GM19239 (cell line): ENCODE data around the gene CSPG4.
"Not testable (repeated sequence)": the region's sequence is repeated elsewhere in the genome, so short reads cannot be mapped to it uniquely, and the experiment has no call there.

Experiments
- DNase-seq: peaks from one replicate; pipeline ENCODE4 v3.0.0; 2011; ENCODE audit warnings: low spot score; ENCODE audit not compliant: insufficient read length
- FAIRE-seq: peaks from 2 replicates; lab custom pipeline; 2011; peaks lifted over from hg19 to GRCh38; lab: Jason Lieb, UNC

Gene CSPG4

DNA sequence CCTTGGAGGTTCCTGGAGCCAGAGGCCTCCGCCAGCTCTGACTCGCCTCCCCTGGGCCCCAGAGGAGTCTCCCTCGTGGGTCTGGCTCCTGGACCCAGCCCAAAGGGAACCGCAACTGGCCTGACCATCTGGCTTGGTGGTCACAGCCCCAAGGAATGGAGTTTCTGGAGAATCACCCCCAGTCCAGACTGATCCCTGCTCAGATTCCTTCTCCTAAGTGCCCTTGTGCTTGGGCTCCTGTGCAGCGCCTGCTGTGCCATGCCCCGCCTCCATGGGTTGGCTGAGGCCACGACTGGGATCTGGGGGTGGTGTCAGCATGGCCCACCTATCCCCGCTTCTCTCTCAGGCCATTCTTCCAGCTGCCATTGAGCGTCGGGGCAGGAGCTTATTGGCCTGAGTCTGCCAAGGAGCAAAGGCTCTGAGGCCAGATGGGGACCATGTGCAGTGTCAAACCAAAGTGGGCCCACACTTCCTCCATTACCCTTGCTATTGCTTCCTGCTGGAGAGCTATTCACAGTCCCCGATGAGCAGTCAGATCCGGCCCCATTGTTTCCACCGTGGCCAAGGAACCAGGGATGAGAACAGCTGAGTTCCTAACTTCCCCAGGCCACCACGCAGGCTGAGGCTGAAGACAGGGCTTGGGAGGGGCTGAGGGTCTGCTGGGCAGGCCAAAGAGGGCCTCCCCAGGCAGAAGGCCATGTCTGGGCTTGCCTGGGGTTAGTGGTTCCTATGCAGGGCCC lies 19.0 kb downstream of the CSPG4 start:
- no peak for FAIRE-seq

DNA sequence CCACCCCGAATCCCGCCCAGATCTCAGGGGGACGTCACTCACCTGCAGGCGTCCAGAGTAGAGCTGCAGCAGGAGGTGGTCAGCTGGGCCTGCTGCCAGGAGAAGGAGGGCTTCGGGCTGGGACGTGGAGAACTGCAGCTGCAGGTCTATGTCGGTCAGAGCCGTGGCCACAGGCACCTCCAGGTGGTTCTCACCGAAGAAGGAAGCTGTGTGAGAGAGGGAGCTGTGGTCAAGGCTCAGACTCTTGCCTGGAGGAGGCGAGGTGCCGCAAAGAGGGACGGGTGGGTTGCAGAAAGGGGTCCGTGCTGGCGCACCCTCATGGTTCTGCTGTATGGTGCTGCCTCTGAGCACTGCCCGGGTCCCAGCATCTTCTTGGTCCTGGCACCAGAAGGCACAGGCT lies 19.6 kb downstream of the CSPG4 start:
- not testable (repeated sequence) for DNase-seq, FAIRE-seq

More for the DNA sequence above, 19.0 kb downstream of the CSPG4 start:
- no peak for DNase-seq

DNA sequence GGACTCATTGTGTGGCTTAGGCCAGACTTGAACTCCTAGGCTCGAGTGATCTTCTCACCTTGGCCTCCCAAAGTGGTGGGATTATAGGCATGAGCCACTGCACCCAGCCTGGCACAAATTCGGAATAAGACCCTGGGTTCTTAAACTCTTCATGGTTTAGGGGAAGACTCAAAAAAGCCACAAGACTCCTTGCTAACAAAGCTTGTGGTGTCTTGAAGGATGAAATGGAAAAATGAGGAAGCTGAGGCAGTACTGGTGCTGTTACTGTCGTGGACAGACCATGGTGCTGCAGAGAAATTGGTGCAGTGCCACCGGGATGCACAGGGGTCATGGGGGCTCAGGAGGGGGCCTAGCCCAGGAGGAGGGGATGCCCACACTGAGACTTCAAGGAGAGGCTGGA lies 20.3 kb downstream of the CSPG4 start:
- not testable (repeated sequence) for FAIRE-seq, DNase-seq

DNA sequence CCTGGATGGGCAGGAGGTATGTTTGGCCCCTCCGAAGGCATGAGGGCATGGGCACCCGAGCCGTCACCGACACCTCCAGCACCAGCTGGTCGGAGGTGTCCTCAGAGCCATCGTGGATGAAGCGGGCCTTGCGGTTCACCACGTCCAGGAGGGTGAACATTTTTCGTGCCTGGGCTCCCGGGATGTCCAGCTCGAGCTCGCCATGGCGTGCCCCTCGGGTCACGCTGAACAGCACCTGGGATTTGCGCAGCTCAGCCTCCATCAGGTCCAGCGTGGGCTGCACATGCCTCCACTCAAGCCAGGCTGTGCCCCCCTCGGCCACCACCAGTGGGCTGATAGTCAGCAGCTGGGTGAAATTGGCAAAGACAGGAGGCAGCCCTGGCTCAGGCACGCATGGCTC lies 23.2 kb downstream of the CSPG4 start:
- FAIRE-seq, DNase-seq: not testable (repeated sequence)

DNA sequence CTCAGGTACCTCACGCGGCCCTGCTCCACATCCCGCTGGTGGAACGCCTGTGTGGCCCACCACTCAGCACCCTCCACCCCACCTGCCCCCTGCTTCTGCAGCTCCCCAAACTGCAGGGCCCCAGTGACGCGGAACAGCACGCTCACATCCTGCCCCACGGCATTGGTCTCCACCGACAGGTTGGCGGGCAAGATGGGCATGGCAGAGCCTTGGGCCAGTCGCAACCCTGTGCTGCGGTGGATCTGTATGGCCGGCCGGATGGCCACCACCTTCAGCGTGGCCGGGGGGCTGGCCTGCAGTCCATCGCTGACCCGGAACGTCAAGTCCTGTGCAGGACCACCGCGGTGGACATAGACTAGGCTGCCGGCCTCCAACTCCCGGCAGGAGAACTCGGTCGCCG lies 23.8 kb downstream of the CSPG4 start:
- FAIRE-seq, result no peak
- DNase-seq, result no peak

DNA sequence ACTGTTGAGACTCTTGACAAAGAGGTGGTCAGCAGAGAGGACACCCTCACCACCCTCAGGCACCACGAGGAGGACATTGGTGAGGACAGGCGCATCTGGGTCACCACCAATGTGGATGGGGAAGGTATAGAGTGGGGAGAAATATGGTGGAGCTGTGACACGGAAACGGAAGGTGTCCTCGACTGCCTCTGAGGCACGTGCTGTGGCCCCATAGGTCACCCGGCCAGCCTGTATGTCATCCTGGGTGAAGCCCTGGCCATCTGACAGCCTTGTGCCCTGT lies 24.4 kb downstream of the CSPG4 start:
- DNase-seq, result no peak
- FAIRE-seq, result no peak

DNA sequence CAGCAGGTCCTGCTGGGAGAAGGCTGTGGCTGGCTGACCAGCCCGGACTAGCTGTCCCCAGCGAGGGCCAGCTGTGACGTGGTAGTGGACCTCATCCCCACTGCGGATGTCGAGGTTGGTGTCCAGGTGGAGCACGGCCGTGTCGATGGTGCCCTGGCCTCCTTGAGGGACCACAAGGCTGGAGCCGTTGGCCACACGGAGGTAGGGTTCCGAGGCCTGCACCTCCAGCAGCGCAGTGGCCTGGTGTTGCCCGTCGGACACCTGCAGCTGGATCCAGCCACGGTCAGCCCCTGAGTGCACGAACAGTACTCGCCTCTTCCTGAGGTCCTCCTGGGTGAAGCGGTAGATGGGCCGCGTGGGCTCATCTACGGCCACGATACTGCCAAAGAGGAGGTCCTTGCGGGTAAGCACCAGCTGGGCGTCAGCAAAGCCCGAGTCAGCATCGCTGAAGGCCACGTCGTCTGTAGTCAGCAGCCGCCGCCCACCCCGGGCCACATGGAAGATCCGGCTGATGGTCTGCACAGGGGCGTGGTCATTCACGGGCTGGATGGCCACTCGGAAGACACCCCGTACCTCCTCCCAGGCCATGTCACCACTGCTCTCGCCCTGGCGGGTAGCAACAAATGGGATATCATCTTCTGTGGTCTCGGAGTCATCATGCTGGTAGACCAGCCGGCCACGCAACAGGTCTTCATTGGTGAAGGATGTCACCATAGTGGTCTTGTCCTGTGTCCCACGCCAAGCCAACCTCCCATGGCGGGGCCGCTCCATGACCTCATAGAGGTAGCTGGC lies 25.0 kb downstream of the CSPG4 start:
- no peak for DNase-seq
- FAIRE-seq, result no peak

DNA sequence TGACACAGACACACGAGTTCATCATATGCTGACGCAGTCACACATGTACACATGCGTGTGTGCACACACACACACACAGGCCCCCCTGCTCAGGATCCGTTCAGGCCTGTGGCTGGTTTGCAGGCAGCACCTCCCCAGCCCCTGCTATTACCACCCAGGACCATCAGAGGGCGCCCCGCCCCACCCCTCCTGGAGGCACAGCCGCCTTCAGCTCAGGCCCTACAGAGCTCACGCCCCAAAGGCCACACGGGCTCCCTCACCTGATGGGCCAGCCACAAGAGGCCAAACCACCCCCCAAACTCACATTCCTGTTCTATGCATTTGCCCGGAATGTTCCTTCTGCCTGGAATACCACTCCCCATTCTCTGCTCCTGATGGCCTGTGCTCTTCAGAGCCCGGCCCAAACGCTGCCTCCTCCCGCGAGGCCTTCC lies 26.4 kb downstream of the CSPG4 start:
- FAIRE-seq (peak; percentile 62), DNase-seq (peak; percentile 74)

DNA sequence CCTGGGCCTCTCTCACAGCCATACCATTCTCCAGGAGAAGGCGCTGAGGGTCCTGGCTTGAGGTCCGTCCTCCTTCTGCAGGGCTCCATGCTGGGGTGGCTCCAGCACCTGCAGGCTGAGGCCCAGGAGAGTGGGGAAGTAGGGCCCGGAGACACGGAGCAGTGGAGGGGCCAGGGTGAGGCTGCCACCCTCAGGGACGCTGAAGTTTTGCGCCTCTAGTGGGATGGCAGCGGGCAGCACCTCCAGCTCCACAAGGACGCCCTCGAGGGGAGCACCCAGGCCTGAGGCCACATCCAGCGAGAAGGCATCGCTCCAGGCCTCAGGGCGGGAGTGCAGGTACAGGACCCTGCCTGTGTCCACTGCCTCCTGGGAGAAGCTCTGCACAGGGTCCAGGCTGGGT lies 27.5 kb downstream of the CSPG4 start:
- DNase-seq (no peak), FAIRE-seq (no peak)

DNA sequence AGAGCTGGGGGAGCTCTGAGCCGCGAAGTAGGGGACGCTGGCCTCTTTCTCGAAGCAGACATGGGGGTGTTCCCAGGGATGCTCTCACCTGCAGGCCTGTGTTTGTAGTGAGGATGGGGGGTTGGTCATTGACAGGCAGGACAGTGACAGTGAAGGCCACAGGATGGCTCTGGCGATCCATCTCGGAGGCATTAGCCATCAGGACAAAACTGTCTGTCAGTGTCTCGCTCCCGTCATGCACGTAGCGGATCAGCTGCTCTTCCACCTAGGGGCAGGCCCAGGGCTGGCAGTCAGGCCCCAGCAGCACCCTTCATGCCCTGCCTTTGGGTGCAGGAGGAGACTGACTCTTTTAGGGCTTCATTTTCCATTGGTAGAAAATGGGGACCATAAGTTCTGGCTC lies 28.0 kb downstream of the CSPG4 start:
- FAIRE-seq (no peak), DNase-seq (no peak)

DNA sequence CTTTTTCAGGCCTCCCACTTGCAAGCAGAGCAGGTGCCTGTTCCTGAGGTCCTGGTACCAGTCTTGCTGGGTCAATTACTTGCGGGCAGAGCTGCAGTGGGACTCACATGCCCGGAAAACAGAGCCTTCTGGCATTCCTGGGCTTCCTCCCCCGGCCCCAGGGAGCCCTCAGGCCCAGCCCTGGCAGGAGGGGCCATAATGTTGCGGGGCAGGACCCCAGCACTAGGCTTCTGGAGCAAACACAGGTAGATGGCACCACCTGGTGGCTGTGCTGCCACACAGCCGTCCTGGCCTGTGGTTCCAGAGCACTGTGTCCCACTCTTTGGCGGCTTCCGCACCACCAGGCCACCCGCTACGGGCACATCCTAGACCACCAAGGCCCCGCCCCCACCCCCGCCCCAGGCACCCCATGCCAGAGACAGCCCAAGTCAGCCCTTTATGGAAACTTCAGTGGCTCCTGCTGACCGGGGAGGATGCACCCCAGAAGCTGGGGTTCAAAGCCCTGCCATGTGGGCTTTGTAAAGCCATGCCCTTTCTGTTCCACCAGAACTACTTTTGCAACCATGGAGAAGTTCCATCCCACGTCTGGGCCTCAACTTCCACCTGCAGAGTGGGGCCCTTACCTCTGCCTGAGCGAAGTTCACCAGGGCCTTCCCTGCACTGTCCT lies 28.9 kb downstream of the CSPG4 start:
- DNase-seq (peak; percentile 92), FAIRE-seq (peak; percentile 94)

DNA sequence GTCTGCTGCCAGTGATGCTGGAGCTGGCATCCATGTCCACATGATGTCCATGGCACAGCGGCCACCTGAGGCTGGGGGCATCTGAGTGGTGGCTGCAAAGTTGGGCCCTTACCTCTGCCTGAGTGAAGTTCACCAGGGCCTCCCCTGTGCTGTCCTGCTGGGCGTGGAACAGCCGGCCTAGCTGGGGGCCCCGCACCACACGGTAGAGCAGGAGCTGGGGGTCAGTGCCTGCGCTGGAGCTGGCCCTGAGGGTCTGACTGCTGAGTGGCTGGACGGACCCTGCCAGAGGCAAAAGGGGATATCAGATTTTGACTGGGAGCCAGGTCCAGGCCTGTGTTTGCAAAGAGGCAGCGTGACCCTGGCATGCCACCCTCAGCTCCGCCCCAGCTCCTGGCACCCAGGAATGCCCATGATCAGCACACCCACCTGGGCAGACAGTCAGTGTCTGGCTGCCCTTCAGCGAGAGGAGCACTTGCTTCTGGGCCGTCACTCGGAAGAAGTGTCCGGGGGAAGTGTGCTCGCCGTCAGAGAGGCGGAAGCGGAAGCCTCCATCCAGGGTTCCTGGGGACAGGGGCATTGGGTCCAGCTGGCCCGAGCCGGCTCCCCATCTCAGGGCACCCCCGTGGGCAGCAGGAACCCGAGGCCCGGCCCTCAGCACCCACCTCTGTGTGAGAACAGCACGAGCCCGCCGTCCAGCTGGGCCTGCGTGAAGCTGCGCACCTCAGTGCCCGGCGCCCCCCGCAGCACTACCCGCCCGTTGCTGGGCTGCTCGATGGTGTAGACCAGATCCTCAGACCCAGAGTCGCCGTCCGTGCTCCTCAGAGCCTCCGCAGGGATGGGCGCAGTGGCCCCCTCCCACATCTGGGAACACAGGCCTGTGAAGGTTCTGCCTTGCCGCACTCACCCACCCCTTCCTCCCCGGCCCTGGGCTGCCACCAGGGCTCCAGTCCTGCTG lies 30.2 kb downstream of the CSPG4 start:
- FAIRE-seq, result no peak
- DNase-seq, result no peak

DNA sequence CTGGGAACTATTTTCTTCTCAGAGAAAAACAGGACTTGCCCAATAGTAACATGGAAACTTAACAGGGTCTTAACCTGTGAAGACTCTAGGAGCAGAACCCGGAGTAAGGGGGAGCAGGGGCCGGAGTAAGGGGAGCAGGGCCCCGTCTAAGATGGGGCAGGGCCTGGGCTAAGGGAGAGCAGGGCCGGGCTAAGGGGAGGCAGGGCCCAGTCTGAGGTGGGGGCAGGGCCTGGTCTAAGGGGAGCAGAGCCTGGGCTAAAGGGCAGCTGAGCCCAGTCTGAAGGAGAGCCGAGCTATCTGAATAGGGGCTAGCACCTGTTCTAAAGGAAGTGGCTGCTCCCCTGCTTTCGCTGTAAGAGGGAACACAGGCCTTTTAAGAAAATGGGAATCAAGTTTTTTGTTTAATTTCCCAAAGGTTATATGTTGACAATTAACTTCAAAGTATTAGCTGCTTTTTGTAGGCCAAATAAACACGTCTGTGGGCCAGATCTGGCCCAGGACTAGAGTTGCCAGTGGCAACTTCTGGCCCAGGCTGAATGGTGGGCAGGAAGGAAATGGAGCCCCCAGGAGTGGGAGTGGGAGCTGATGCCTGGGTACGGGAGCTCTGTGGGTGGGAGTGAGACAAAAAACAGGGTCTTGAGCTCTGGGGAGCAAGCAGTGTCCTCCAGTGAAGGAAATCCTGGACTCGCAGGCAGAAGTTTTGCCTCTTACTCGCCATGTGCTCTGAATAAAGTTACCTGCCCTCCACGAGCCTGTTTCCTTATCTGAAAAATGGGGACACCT lies 32.5 kb downstream of the CSPG4 start:
- no peak for FAIRE-seq
- DNase-seq, result no peak

DNA sequence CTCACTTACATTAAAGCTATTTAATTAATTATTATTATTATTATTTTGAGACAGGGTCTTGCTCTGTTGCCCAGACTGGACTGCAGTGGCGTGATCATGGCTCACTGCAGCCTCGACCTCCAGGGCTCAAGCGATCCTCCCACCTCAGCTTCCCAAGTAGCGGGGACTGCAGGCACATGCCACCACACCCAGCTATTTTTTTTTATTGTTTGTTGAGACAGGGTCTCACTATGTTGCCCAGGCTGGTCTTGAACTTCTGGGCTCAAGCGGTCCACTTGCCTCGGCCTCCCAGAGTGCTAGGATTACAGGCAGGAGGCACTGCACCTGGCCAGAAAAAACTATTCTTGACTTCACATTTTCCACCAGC lies 34.3 kb downstream of the CSPG4 start:
- FAIRE-seq, result not testable (repeated sequence)

DNA sequence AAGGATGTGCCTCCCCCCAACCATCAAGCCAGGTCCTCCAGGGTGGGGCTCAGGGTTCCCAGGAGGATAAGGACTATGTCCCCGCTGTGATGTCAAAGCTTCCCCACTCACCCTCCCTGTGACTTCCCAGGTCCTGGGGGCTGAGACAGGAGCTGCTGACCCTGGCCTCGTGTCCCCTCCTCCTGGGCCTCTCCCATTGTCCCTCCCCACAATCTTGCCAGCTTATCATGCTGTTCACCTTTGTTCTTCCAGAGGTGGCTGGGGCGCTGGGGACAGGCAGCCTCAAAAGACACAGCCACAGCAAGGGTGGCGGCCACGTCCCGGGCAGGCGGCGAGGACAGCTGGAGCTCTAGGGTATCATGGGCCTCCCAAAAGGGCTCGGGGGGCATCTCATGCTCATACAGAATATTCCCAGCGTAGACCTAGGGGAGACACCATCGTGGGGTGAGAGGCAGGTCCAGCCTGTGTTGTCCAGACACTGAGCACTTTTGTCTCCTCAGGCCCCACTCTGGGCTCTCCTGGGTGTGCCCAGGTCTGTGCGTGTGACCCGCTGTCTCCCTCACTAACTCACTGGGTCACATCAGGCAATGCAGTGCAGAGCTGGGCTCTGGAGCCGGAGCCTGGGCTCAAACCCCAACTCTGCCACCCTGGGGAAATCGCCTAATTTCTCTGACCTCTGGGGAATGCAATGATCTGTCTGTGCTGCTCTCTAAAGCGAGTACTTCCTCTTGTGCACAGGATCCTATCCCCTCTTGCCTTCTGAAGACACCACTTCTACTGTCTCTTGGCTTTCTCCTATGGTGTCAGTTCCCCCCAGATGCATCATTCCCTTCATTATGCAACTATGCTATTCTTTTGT lies 35.0 kb downstream of the CSPG4 start:
- FAIRE-seq, result no peak
- no peak for DNase-seq

More for the DNA sequence above, 34.3 kb downstream of the CSPG4 start:
- not testable (repeated sequence) for DNase-seq

DNA sequence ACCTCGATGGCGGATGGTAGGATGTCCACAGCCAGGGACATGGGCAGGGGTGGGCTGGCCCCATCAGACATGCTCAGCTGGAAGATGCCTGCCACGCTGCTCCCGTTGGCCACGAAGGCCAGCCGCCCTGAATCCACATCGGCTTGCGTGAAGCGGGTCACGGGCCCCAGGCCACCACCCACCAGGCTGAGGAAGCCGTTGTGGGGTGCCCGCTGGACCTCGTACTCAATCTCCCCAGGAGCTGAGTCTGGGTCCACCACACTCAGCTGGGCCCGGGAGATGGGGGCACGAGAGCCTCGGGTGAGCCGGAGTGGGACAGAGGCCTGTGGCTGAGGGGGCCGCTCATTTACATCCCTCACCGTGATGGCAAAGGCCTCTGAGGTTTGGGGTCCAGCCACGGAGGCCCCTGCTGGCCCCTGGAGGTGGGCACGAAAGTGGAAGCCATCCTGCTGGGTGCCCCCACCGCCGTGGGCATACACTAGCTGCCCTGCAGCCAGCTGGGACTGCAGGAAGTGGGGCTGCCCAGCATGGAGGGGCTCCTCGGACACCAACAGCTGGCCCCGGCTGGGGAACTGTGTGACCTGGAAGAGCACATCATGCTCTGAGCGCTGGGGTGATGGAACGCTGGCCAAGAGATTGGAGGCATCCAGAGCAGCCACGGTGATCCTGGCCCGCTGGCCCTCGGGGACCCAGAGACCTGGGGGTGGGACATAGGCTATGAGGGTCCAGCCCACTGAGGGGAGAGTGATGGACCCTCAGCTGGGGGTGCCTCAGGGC lies 35.8 kb downstream of the CSPG4 start:
- DNase-seq, result no peak

DNA sequence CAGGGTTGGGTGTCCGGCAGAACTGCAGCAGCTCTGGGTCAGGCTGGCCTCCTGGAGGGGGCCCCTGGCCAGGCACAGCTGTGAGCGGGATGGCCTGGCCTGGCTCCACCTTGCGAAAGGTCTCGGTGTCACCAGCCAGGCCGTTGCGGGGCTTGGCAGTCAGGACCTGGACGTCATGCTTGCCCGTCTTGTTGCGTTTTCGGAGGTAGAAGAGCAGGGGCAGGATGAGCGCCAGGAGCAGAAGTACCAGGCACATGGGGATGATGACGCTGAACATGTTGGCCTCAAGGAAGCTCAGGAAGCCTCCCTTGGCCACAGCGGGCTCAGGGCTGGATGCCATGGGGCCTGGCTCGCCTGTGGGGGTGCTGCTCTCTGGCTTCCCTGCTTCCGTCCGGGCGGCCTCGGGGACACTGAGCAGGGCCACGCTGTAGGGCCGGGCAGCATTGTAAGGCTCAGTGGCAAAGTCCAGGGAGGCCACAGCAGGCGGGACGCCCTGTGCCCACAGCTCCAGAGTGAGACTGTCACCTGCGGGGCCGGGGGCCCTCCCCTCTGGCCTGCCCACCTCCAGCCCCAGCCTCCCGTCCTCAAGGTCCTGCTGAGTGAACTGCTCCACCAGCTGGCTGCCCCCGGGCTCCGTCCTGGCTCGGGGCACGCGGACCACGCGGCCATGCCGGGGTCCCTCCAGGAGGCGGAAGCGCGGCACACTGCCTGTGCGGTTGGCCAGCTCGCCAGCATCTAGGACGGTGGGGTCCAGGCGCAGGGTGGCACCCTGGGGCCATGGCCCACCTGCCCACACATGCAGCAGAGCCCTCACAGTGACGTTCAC lies 36.9 kb downstream of the CSPG4 start:
- DNase-seq, result no peak
- no peak for FAIRE-seq

More for the DNA sequence above, 35.8 kb downstream of the CSPG4 start:
- no peak for FAIRE-seq
